GM12873 (cell line): ENCODE measurements around the gene KRTAP1-5.
"Not testable (repeated sequence)": the region's sequence is repeated elsewhere in the genome, so short reads cannot be mapped to it uniquely, and the experiment has no call there.

Source experiments
- CTCF ChIP-seq: IDR thresholded peaks from 2 replicates; pipeline ENCODE4 v1.5.1; 2012; ENCODE audit warnings: low read depth, mild to moderate bottlenecking, moderate library complexity, low read length, control low read depth; ENCODE audit not compliant: insufficient read depth; ENCODE audit errors: missing control alignments

KRTAP1-5 gene

GRCh38 chr17:41040783-41041571 lies 14.0 kb upstream of the KRTAP1-5 start, which contains the start of gene KRTAP1-1:
KRTAP1-1 (minus strand) TSS chr17:41041450; CDS start chr17:41041397, 53 bp downstream.
- not testable (repeated sequence) for TF ChIP-seq CTCF

DNA sequence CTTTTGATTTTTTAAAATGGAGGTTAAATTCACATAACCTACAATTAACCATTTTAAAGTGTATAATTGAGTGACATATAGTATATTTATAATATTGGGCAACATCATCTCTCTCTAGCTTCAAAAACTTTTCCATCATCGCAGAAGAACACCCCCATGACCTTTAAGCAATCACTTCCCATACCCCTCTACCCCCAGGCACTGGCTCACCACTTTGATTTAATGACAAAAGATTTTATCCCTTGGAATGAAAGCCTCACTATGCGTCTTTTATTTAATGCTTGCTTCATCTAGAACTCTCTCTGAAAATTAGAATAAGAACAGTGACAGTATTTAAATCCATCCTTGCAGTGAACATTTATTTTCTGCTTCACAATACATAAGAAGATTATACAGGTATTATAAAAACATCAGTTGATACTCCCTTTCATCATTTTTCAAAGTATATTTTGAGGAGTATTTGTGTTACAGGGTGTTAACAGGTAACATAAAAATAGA lies 10.9 kb upstream of the KRTAP1-5 start:
- no peak for TF ChIP-seq CTCF

DNA sequence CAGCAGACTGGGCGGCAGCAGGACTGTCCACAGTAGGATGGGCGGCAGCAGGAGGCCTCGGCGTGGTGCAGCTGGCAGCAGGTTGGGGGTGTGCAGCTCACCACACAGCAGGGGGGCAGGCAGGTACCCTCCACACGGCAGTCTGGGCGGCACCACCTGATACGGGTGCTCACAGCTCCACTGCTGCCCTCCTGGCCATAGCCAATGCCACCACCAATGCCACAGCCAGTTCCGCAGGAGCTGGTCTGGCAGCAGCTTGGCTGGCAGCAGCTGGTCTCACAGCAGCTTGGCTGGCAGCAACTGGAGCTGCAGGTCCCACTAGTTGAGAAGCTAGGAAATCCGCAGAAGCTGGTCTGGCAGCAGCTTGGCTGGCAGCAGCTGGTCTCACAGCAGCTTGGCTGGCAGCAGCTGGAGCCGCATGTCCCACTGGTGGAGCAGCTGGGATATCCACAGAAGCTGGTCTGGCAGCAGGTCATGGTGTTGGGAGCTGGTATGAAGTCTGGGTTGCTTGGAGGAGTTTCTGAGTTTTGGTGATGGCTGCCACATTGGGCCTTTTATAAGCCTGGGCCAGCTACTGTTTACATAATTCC lies 7.4 kb upstream of the KRTAP1-5 start, which contains the start of gene KRTAP1-3:
KRTAP1-3 (minus strand) TSS at position 529 of the 590 bp plus-strand sequence; CDS start at position 476, 53 bp downstream.
- TF ChIP-seq CTCF, result not testable (repeated sequence)

DNA sequence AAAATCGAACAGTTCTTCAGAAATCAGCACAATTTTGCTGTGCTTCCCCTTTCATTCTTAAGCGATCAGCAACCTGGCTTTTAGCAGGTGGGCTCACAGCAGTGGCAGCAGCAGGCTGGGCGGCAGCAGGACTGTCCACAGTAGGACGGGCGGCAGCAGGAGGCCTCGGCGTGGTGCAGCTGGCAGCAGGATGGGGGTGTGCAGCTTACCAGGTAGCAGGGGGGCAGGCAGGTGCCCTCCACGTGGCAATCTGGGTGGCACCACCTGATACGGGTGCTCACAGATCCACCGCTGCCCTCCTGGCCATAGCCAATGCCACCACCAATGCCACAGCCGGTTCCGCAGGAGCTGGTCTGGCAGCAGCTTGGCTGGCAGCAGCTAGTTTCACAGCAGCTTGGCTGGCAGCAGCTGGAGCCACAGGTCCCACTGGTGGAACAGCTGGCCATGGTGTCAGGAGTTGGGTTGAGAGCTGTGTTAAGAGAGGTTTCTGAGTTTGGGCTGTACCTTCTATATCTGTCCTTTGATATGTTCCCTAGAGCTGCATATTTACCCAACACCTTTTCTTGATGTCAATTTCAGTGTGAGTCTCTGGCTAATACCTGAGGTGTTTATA lies 2.7 kb upstream of the KRTAP1-5 start, which contains the start of gene KRTAP1-4:
KRTAP1-4 (minus strand) TSS at position 563 of the 613 bp plus-strand sequence; CDS start at position 446, 117 bp downstream.
- no peak for TF ChIP-seq CTCF

GRCh38 chr17:41024697-41025096 lies 2.3 kb downstream of the KRTAP1-5 start:
- TF ChIP-seq CTCF, result no peak

- TF ChIP-seq CTCF, result no peak
Observed at GRCh38 chr17:41020336-41020735, 6.7 kb downstream of the KRTAP1-5 start.

DNA sequence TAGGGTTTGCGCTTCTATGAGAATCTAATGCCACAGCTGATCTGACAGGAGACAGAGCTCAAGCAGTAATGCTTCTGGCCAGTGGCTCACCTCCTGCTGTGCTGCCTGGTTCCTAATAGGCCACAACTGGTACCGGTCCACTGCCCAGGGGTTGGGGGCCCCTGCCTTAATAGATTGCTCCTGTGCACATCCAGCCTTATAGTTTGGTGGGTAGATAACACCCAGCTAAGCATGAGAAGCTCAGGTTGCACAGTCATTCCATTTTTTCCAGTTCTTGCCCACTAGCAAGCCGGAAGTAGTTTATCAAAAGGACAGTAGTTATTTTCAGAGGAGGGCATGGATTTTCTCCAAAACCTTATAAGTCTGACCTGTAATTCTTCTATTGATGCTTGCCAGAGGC lies 7.6 kb downstream of the KRTAP1-5 start:
- no peak for TF ChIP-seq CTCF
